Right renal pelvis (tissue), 4 donors: ENCODE data around the gene GARIN1A. TPM values are rescaled to one million over a fixed set of nuclear protein-coding genes. Genes with fewer than 3 reads are reported as not detected.

Experiments used
- DNase-seq, 4 donors: peaks; one replicate each; pipeline ENCODE4 v3.0.0-alpha.2; 2013; ENCODE audit warnings: low read depth in 4 of 4, low spot score in 3 of 4, missing footprints in 1 of 4
- polyA plus RNA-seq, 4 donors: library from polyadenylated mRNA; unstranded; fragments of 120-200 nt; gene quantifications; one replicate each; pipeline ENCODE4 v1.2.1, GENCODE V29; 2013; ENCODE audit not compliant: insufficient read length in 4 of 4

GARIN1A gene
- polyA plus RNA-seq, 4 donors: 1.2 to 1.8 (median 1.5) TPM

DNA sequence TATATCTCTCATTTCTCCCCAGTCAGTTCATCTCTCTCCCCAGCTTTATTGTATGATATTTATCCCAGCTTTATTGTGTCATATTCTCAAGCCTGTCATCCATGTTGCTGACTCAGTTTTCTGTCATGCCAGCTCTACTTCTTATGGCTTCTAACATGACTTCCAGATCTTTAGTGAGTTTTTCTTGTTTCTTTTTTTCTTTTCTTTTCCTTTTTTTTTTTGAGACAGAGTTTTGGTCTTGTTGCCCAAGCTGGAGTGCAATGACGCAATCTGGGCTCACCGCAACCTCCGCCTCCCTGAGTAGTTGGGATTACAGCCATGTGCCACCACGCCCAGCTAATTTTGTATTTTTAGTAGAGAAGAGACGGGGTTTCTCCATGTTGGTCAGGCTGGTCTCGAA is 38.4 kb downstream of the GARIN1A start:
- no peak for DNase-seq

DNA sequence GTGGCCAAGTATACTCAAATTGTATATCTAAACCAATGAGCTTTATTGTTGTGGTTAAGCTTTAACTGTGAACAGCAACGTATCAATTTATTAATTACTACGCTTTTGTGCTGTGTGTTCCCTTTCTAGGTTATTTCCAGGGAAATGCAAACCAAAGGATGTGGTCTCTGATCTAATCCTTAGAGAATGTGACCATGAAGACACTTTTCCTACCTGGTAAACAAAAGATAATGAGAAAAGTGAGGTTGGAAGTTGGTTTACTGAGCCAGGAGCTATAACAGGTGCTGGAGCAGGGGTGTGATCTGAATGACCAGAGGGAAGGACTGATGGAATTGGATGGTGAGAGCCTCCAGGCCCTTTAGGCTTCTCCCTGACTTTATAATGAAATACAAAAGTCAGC is 41.7 kb downstream of the GARIN1A start:
- DNase-seq: no peak

DNA sequence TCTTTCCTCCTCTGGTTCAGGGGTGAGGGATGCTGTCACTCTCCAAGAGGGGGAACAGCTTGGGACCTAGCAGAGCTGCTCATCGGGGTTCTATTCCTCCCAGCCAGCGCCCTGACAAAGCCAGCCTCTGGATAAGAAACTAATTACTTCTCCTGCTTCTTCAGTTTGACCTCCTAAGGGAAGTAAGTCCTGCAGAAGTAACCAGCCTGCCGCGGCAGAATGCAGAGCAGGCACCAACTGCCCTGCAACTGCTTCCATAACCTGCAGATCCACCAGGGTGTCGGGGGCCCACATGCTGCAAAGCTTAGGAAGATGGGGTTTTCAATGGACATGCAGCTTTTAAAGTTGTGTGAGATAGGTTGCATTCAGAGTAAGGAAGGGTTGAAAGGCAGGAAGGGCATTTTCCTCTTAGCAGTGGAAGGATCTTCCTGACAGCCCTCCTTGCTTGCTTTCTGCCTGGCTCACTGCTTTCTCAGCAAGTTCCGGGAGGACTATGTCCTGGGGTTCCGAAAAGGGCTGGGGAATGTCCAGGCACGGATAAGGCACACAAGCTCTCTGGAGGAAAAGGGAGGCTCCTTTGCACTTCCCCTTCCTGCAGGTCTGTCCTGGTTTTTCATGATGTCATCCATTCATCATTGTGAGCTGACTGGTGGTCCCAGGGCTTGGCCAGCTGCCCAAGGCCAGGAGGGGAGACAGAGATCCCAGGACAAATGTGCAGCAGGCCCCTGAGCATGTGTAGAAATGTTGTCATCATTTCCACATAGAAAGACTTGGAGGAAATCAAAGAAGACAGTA is 42.8 kb downstream of the GARIN1A start:
- DNase-seq: no peak

DNA sequence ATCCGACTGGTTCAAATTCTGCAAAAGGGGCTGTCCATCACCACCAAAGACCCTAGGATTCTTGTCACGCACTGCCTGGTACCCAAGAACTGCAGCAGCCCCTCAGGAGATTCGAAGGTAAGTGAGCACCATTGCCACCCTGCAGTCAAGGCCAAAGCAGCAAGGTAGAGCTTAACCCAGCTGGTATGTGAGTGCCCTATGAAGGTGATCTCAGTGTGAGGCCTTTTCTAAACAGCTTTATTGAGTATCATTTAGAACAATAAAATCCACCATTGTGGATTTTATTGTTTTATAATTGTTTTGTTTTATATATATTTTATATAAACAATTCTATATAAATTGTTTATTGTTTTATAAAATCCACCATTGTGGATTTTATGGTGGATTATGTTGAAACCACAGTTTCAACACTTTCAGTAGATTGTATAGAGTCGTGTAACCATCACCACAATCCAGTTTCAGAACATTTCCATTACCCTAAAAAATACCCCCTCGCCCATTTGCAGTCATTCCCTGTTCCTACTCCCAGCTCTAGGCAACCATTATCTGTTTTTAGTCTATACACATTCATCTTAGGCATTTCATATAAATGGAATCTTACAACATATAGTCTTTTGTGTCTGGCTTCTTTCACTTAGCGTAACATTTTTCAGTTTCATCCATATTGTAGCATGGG is 47.0 kb downstream of the GARIN1A start:
- DNase-seq: no peak

DNA sequence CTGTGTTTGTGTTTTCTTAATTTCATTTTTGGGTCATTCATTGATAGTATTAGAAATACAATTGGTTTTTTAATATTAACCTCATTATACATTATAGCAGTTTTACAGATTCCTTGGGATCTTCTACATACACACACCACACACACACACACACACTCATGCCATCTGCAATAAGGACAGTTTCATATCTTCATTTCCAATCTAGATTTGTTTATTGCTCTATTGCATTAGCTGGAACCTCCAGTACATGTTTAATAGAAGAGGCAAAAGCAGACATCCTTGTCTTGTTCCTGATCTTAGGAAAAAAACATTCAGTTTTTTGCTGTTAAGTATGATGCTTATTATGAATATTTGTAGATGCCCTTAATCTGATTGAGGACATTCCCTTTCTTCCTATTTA is 49.3 kb downstream of the GARIN1A start:
- no peak for DNase-seq

Other genes starting within 250 kb of the GARIN1A start
- 10 to 100 TPM; 13.7 to 18.1 (median 17.3) TPM for gene HILPDA, start 216.4 kb upstream of the GARIN1A start, polyA plus RNA-seq
- 10 to 100 TPM; 24.5 to 28.4 (median 26.8) TPM for gene METTL2B, start 195.5 kb upstream of the GARIN1A start, polyA plus RNA-seq
- gene CALU, start 67.1 kb downstream of the GARIN1A start, polyA plus RNA-seq: 100 to 1,000 TPM; 189 to 221 (median 219) TPM
- 1 to 10 TPM; 1.1 to 1.5 (median 1.4) TPM for gene OPN1SW, start 103.5 kb downstream of the GARIN1A start, polyA plus RNA-seq
- 10 to 100 TPM; 12.3 to 15.6 (median 13.2) TPM for gene CCDC136, start 119.7 kb downstream of the GARIN1A start, polyA plus RNA-seq
- gene FLNC, start 158.1 kb downstream of the GARIN1A start, polyA plus RNA-seq: 10 to 100 TPM; 12.9 to 21.0 (median 13.6) TPM
- gene ATP6V1F, start 190.6 kb downstream of the GARIN1A start, polyA plus RNA-seq: 100 to 1,000 TPM; 205 to 283 (median 233) TPM
- gene KCP, start 238.4 kb downstream of the GARIN1A start, polyA plus RNA-seq: 10 to 100 TPM; 14.0 to 25.1 (median 20.7) TPM